ENCODE results near the gene CRY1. TPM values are rescaled to one million over a fixed set of nuclear protein-coding genes. Genes with fewer than 3 reads are reported as not detected.

The CRY1 gene
- total and polyA plus RNA-seq, 2 of the 4 experiments (the other 2 are of a cell fraction) = 5.9 to 9.9 TPM

DNA sequence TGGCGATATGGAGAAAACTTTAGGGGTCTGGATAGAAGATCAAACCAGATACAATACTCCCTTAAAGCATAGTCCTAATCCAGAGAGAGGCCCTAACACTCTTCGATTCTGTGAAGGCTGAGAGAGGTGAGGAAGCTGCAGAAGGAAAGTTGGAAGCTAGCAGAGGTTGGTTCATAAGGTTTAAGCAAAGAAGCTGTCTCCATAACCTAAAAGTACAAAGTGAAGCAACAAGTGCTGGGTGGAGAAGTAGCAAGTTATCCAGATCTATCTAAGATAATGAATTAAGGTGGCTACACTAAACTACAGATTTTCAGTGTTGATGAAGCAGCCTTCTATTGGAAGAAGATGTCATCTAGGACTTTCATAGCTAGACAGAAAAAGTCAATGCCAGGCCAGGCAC, 81.8 kb downstream of the CRY1 start:
- H2AFZ ChIP-seq (replicated peaks; ENCODE audit: low read length, poor library complexity) = no peak overlapping the region
- DNase-seq (no peak), ATAC-seq (ENCODE audit: low read depth) (no peak)
- H3K79me1 ChIP-seq (ENCODE audit: low read depth in 1 of 2, low read length in 2 of 2) = peaks cover 0 to 2% of the 10 kb centered on the region in 2 experiments; a peak in 2 of 4 replicates
- intact Hi-C loops (cut with micrococcal nuclease) = no loop called here
- in situ Hi-C loops (cut with MboI; ENCODE audit: low sequenced_read_pairs) = no loop called here
- no peak overlapping the region for H3K14ac ChIP-seq (replicated peaks; ENCODE audit: low read depth, low read length)
- no peaks in the 10 kb centered on the region for H3K27me3 ChIP-seq (ENCODE audit: control insufficient read depth, insufficient read depth, low read length)
- CTCF ChIA-PET = no interaction called here
- H2BK15ac ChIP-seq (ENCODE audit: low read depth, low read length) = no peak overlapping the region
- no peak overlapping the region for H2BK120ac ChIP-seq (ENCODE audit: low read depth, low read length)
- no CpG with 5 or more reads among the region's 2 CpGs for WGBS, 2 experiments (ENCODE audit: extremely low coverage in 2 of 2, insufficient read length in 1 of 2)
- no peak overlapping the region for H2BK20ac ChIP-seq (ENCODE audit: low read depth, low read length)
- no peak overlapping the region for H3K4me2 ChIP-seq (ENCODE audit: low read depth, low read length)
- no peak overlapping the region for H2AK9ac ChIP-seq (replicated peaks; ENCODE audit: low read depth, low read length, poor library complexity)
- no peaks in the 10 kb centered on the region for H3K9me1 ChIP-seq (ENCODE audit: insufficient read depth, low read length)
- no peak overlapping the region for H4K8ac ChIP-seq (ENCODE audit: low read depth in 2 of 2, low read length in 2 of 2)
- H3K27ac ChIP-seq (ENCODE audit: insufficient read depth, low read length) = no peak overlapping the region
- H3K23ac ChIP-seq (ENCODE audit: low read depth, low read length) = no peak overlapping the region
- POLR2A ChIA-PET (ENCODE audit: unreplicated experiment) = no interaction called here
- H3K36me3 ChIP-seq (ENCODE audit: control insufficient read depth, insufficient read depth, low read length) = peaks cover 1% of the 10 kb centered on the region; the same call in 1 of the 2 replicates
- H3K9me3 ChIP-seq (ENCODE audit: control insufficient read depth, insufficient read depth, low read length) = no peaks in the 10 kb centered on the region
- dilution Hi-C loops (cut with HindIII; ENCODE audit: low sequenced_read_pairs, unreplicated experiment) = no loop called here
- H4K20me1 ChIP-seq (ENCODE audit: insufficient read depth, low read length) = no peaks in the 10 kb centered on the region
- no peaks in the 10 kb centered on the region for H3K4me1 ChIP-seq (ENCODE audit: control insufficient read depth, insufficient read depth, low read length)
- H3K9ac ChIP-seq (ENCODE audit: low read depth, low read length) = no peak overlapping the region
- H2AK5ac ChIP-seq (ENCODE audit: low read depth, low read length) = no peak overlapping the region
- H3K4me3 ChIP-seq (ENCODE audit: insufficient read depth, low read depth, low read length) = no peak overlapping the region
- no peak overlapping the region for H2BK5ac ChIP-seq (ENCODE audit: low read depth, low read length, poor library complexity, severe bottlenecking)
- H3K4ac ChIP-seq (ENCODE audit: low read depth, low read length) = no peak overlapping the region
- H4K91ac ChIP-seq (ENCODE audit: insufficient read depth, low read depth, low read length) = no peak overlapping the region
- TF ChIP-seq NFE2L2 (IDR thresholded peaks at IDR 0.05; ENCODE audit: low read depth, low read length) (no peak), RCOR1 (IDR thresholded peaks at IDR 0.05; ENCODE audit: insufficient replicate concordance, low read length) (no peak), CHD1 (IDR thresholded peaks at IDR 0.05; ENCODE audit: low read depth, low read length) (no peak), RFX5 (IDR thresholded peaks at IDR 0.05; ENCODE audit: low read depth, low read length) (no peak), CEBPB (IDR thresholded peaks at IDR 0.05; ENCODE audit: low read depth, low read length) (no peak), POLR2A (IDR thresholded peaks at IDR 0.05; ENCODE audit: low read depth, low read length) (no peak), MXI1 (IDR thresholded peaks at IDR 0.05; ENCODE audit: borderline replicate concordance, low read depth, low read length) (no peak), RAD21 (IDR thresholded peaks at IDR 0.05; ENCODE audit: low read length) (no peak), FOS (IDR thresholded peaks at IDR 0.05; ENCODE audit: low read depth, low read length) (no peak), MAFK (IDR thresholded peaks at IDR 0.05; ENCODE audit: low read depth, low read length) (no peak), SMC3 (IDR thresholded peaks at IDR 0.05; ENCODE audit: low read depth, low read length) (no peak), BHLHE40 (IDR thresholded peaks at IDR 0.05; ENCODE audit: low read depth, low read length) (no peak), MAZ (IDR thresholded peaks at IDR 0.05; ENCODE audit: borderline replicate concordance, low read depth, low read length) (no peak)
- TF ChIP-seq, protein P1, sequence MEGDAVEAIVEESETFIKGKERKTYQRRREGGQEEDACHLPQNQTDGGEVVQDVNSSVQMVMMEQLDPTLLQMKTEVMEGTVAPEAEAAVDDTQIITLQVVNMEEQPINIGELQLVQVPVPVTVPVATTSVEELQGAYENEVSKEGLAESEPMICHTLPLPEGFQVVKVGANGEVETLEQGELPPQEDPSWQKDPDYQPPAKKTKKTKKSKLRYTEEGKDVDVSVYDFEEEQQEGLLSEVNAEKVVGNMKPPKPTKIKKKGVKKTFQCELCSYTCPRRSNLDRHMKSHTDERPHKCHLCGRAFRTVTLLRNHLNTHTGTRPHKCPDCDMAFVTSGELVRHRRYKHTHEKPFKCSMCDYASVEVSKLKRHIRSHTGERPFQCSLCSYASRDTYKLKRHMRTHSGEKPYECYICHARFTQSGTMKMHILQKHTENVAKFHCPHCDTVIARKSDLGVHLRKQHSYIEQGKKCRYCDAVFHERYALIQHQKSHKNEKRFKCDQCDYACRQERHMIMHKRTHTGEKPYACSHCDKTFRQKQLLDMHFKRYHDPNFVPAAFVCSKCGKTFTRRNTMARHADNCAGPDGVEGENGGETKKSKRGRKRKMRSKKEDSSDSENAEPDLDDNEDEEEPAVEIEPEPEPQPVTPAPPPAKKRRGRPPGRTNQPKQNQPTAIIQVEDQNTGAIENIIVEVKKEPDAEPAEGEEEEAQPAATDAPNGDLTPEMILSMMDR (conservative IDR thresholded peaks at IDR 0.05; ENCODE audit: low read depth, low read length) = no peak
- TF ChIP-seq, protein P2, sequence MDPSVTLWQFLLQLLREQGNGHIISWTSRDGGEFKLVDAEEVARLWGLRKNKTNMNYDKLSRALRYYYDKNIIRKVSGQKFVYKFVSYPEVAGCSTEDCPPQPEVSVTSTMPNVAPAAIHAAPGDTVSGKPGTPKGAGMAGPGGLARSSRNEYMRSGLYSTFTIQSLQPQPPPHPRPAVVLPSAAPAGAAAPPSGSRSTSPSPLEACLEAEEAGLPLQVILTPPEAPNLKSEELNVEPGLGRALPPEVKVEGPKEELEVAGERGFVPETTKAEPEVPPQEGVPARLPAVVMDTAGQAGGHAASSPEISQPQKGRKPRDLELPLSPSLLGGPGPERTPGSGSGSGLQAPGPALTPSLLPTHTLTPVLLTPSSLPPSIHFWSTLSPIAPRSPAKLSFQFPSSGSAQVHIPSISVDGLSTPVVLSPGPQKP (IDR thresholded peaks at IDR 0.05; ENCODE audit: borderline replicate concordance, low read depth, low read length) = no peak
- TF ChIP-seq, protein P3, sequence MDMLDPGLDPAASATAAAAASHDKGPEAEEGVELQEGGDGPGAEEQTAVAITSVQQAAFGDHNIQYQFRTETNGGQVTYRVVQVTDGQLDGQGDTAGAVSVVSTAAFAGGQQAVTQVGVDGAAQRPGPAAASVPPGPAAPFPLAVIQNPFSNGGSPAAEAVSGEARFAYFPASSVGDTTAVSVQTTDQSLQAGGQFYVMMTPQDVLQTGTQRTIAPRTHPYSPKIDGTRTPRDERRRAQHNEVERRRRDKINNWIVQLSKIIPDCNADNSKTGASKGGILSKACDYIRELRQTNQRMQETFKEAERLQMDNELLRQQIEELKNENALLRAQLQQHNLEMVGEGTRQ (IDR thresholded peaks at IDR 0.05; ENCODE audit: low read depth, low read length) = no peak
- no peak overlapping the region for H3K18ac ChIP-seq (ENCODE audit: low read depth, low read length)
- H4K5ac ChIP-seq (ENCODE audit: low read depth, low read length) = no peak overlapping the region
- BruUV-seq (replicated peaks) = no TSS peak
- no peak overlapping the region for H3K56ac ChIP-seq (ENCODE audit: extremely low read depth, insufficient read depth, low read length)

Data from IMR-90 (cell line).